K562 (cell line): ENCODE measurements around the gene CMSS1. TPM values are rescaled to one million over a fixed set of nuclear protein-coding genes. Genes with fewer than 3 reads are reported as not detected.
A peak's percentile ranks its signal among the peaks of the same experiment; 100 is the strongest.

Experiments
- ATAC-seq: fragments of 200-7000 bp; cut with Tn5 transposase; 3 replicates; pipeline ENCODE4 v1.9.1; 2020; ENCODE audit warnings: moderate library complexity
- BruUV-seq: library from RNA; stranded (reverse); fragments of 400-500 nt; replicated peaks from 2 replicates; lab custom pipeline; 2021; lab: Mats Ljungman, UMichigan
- CTCF ChIA-PET: fragments of 300-600 bp; formaldehyde crosslinking; extraction: SDS; loops from one replicate; lab custom pipeline; 2021; ENCODE audit warnings: low intra/inter-chr PET ratio; lab: Yijun Ruan, JAX
- POLR2A ChIA-PET: fragments of 300-600, 350-650 bp; sonication (Branson Sonifier 250); formaldehyde crosslinking; extraction: SDS; loops from one replicate; lab custom pipeline; 2021; ENCODE audit warnings: antibody characterized with exemption, inconsistent platforms; lab: Yijun Ruan, JAX
- DNase-seq, 4 experiments: peaks; one replicate each; pipeline versions ENCODE4 v3.0.0 to v3.0.0-alpha.2; 2011 to 2018; ENCODE audit warnings: low spot score in 3 of 4, mixed read lengths in 3 of 4; ENCODE audit errors: extremely low read depth in 1 of 4
- FAIRE-seq: peaks from 2 replicates; lab custom pipeline; 2011; peaks lifted over from hg19 to GRCh38; lab: Jason Lieb, UNC
- H2AFZ ChIP-seq: 2 replicates; pipeline ENCODE4 v1.6.0; 2011; ENCODE audit warnings: low read depth, low read length, control low read depth, inconsistent platforms
- H3K27ac ChIP-seq: fragments of 200-600 bp; 3 replicates; pipeline ENCODE4 v1.8.0; 2011; ENCODE audit warnings: low read depth, mild to moderate bottlenecking, control low read depth, inconsistent platforms, low read length, moderate library complexity, mixed read lengths; ENCODE audit errors: extremely low read depth
- H3K27me3 ChIP-seq, 2 experiments: fragments of 300-600 bp in 1 of 2; 2 replicates in 1 of 2; 3 replicates in 1 of 2; pipeline versions ENCODE4 v1.6.0 to v1.8.0; 2011; ENCODE audit warnings: inconsistent platforms in 2 of 2, low read length in 2 of 2, mild to moderate bottlenecking in 1 of 2, mixed read lengths in 1 of 2, moderate library complexity in 1 of 2; ENCODE audit not compliant: control insufficient read depth in 2 of 2, insufficient read depth in 2 of 2
- H3K36me3 ChIP-seq: fragments of 300-600 bp; 3 replicates; pipeline ENCODE4 v1.8.0; 2011; ENCODE audit warnings: mild to moderate bottlenecking, low read length, inconsistent platforms; ENCODE audit not compliant: control insufficient read depth, insufficient read depth
- H3K4me1 ChIP-seq, 2 experiments: fragments of 200-600 bp in 1 of 2; replicated peaks in 1 of 2; 2 replicates in 1 of 2; 3 replicates in 1 of 2; pipeline versions ENCODE4 v1.5.1 to v1.8.0; 2011; ENCODE audit warnings: inconsistent platforms in 2 of 2, low read length in 2 of 2, mild to moderate bottlenecking in 1 of 2, mixed read lengths in 1 of 2, moderate library complexity in 1 of 2; ENCODE audit not compliant: control insufficient read depth in 2 of 2, insufficient read depth in 2 of 2
- H3K4me2 ChIP-seq: 2 replicates; pipeline ENCODE4 v1.6.1; 2011; ENCODE audit warnings: low read length, control low read depth, inconsistent platforms, mixed read lengths; ENCODE audit not compliant: insufficient read depth
- H3K4me3 ChIP-seq: fragments of 200-600 bp; sonication (generic), shearing (Covaris generic); 2 replicates; pipeline ENCODE4 v1.5.1; 2016; ENCODE audit warnings: control low read depth, inconsistent platforms
- H3K79me2 ChIP-seq: fragments of 200-600 bp; 3 replicates; pipeline ENCODE4 v1.8.0; 2011; ENCODE audit warnings: low read length, inconsistent platforms; ENCODE audit not compliant: control insufficient read depth, insufficient read depth
- H3K9ac ChIP-seq, 2 experiments: 2 replicates each; pipeline versions ENCODE4 v1.6.0 to v1.6.1; 2011; ENCODE audit warnings: low read depth in 2 of 2, low read length in 2 of 2, control low read depth in 1 of 2, inconsistent platforms in 1 of 2, mild to moderate bottlenecking in 1 of 2, mixed read lengths in 1 of 2; ENCODE audit not compliant: insufficient read depth in 1 of 2
- H3K9me1 ChIP-seq: one replicate; pipeline ENCODE4 v1.6.0; 2011; ENCODE audit warnings: inconsistent platforms, mild to moderate bottlenecking, low read length, moderate library complexity; ENCODE audit not compliant: control insufficient read depth, insufficient read depth
- H3K9me3 ChIP-seq: replicated peaks from 2 replicates; pipeline ENCODE4 v1.5.1; 2011; ENCODE audit warnings: low read depth, low read length, inconsistent platforms; ENCODE audit not compliant: control insufficient read depth, insufficient read depth
- H4K20me1 ChIP-seq: replicated peaks from 2 replicates; pipeline ENCODE4 v1.6.1; 2011; ENCODE audit warnings: low read length, inconsistent platforms, mixed read lengths; ENCODE audit not compliant: control insufficient read depth, insufficient read depth
- NBN ChIP-seq: fragments of 450-650 bp; IDR thresholded peaks from 2 replicates; pipeline ENCODE4 v1.6.1; 2016; ENCODE audit warnings: low read depth, mild to moderate bottlenecking
- RFX1 ChIP-seq: fragments of 450-650 bp; IDR thresholded peaks from 2 replicates; pipeline ENCODE4 v1.6.1; 2016; ENCODE audit warnings: mild to moderate bottlenecking, moderate library complexity
- TARDBP ChIP-seq: fragments of 450-650 bp; IDR thresholded peaks from 2 replicates; pipeline ENCODE4 v1.6.1; 2016
- UBTF ChIP-seq, 2 experiments: IDR thresholded peaks; 2 replicates each; pipeline ENCODE4 v1.6.1; 2012; ENCODE audit warnings: improper control_type of control experiment in 2 of 2, low read depth in 2 of 2, low read length in 2 of 2, borderline replicate concordance in 1 of 2
- WGBS: fragments of 100-300 bp; shearing (Covaris generic); methylation state at CpG from one replicate; pipeline ENCODE4 v1.1.6; 2016; ENCODE audit warnings: low coverage, mixed read lengths; ENCODE audit not compliant: insufficient coverage; ENCODE audit errors: missing lambda C conversion rate; 5-methylcytosine and 5-hydroxymethylcytosine counted together
- in situ Hi-C: fragments of 300-500 bp; cut with MboI; formaldehyde crosslinking; loops from 4 replicates; pipeline ENCODE4 v1.15.0; 2018; ENCODE audit warnings: inconsistent platforms, mixed read lengths
- intact Hi-C: fragments of 100-400 bp; cut with micrococcal nuclease; formaldehyde crosslinking; loops from 2 replicates; pipeline ENCODE4 v1.14.2; 2022
- polyA plus RNA-seq, 8 experiments: library from polyadenylated mRNA; depleted of rRNA in 4 of 8; stranded (reverse) in 5 of 8; unstranded in 3 of 8; fragments of >200 nt; fragmentation: Nextera tagmentation in 2 of 8; fragmentation: Illumina TruSeq in 1 of 8; extraction: Ambion mirVana in 2 of 8; extraction: Trizol in 1 of 8; gene quantifications; 2 replicates each; pipeline versions ENCODE4 v1.2.1 to v1.2.3, GENCODE V29; 2011 to 2014; ENCODE audit warnings: inconsistent platforms in 1 of 8, missing spikeins in 1 of 8
- total RNA-seq, 7 experiments: library from RNA; depleted of rRNA in 6 of 7; stranded (reverse); fragments of >200 nt in 6 of 7; fragmentation: Illumina TruSeq in 2 of 7; extraction: Trizol in 2 of 7; gene quantifications; 2 replicates each; pipeline versions ENCODE4 v1.2.1 to v1.2.3, GENCODE V29; 2011 to 2021; ENCODE audit warnings: low replicate concordance in 1 of 7

The CMSS1 gene
- total and polyA plus RNA-seq, 9 of the 15 experiments (the other 6 are each of a cell fraction or from before 2014, with no cell fraction given) = 46.9 to 109 (median 72.3) TPM

GRCh38 chr3:99896482-99896881, 78.8 kb downstream of the CMSS1 start:
- intact Hi-C loops (no loop called here), in situ Hi-C loops (no loop called here)
- ChIA-PET CTCF (interaction anchor here (0.7 kb wide), 1 partner anchor 344 kb away, joined by 4 read pairs; no protein-coding TSS in a partner anchor), POLR2A (interaction anchor here (1.2 kb wide), 1 partner anchor 28 kb away, joined by 4 read pairs; no protein-coding TSS in a partner anchor)
- Histone ChIP-seq H3K4me1 (peaks cover 0 to 3% of the 10 kb centered on the region in 2 experiments; a peak in 1 of 5 replicates), H2AFZ (no peak overlapping the region), H3K27ac (peak overlapping the region; percentile 44; the same call in 1 of the 3 replicates), H3K9ac (no peak overlapping the region), H3K36me3 (no peaks in the 10 kb centered on the region), H3K27me3 (no peaks in the 10 kb centered on the region), H3K79me2 (peaks cover 7% of the 10 kb centered on the region; the same call in 2 of the 3 replicates), H3K9me3 (no peaks in the 10 kb centered on the region), H3K4me3 (no peak overlapping the region), H3K9me1 (no peaks in the 10 kb centered on the region), H3K4me2 (no peak overlapping the region), H4K20me1 (no peaks in the 10 kb centered on the region)
- DNase-seq = no peak
- 87% methylated on average over 3 of the region's 3 CpGs for WGBS
- TF ChIP-seq TARDBP (no peak), RFX1 (peak; percentile 87)
- FAIRE-seq = no peak
- BruUV-seq = no TSS peak
- ATAC-seq = no peak

- no peak overlapping the region for H3K9ac ChIP-seq
- H3K79me2 ChIP-seq = no peaks in the 10 kb centered on the region; the same call in 2 of the 3 replicates
- TF ChIP-seq UBTF (IDR thresholded peaks at IDR 0.05; ENCODE audit: borderline replicate concordance in 1 of 2, low read depth in 2 of 2, low read length in 2 of 2) (no peak), NBN (no peak)
- H3K4me3 ChIP-seq = no peak overlapping the region
- H4K20me1 ChIP-seq = no peaks in the 10 kb centered on the region
- WGBS = 86% methylated on average over 3 of the region's 3 CpGs
- no peak overlapping the region for H3K27ac ChIP-seq
- ATAC-seq (no peak), DNase-seq (no peak), FAIRE-seq (no peak)
- no peaks in the 10 kb centered on the region for H3K36me3 ChIP-seq
- H2AFZ ChIP-seq = no peak overlapping the region
- intact Hi-C loops (no loop called here), in situ Hi-C loops (no loop called here)
- no peaks in the 10 kb centered on the region for H3K9me1 ChIP-seq
- BruUV-seq = no TSS peak
- no peaks in the 10 kb centered on the region for H3K27me3 ChIP-seq
- H3K4me2 ChIP-seq = no peak overlapping the region
- ChIA-PET POLR2A (interaction anchor here (0.8 kb wide), 1 partner anchor 218 kb away, joined by 3 read pairs; no protein-coding TSS in a partner anchor), CTCF (no interaction called here)
- no peaks in the 10 kb centered on the region for H3K9me3 ChIP-seq
- peaks cover 0 to 3% of the 10 kb centered on the region in 2 experiments; a peak in 1 of 5 replicates for H3K4me1 ChIP-seq
Measured at GRCh38 chr3:99899603-99900002, 81.9 kb downstream of the CMSS1 start.
